K562 (cell line): Measurements from ENCODE around the gene IFI30. TPM values are rescaled to one million over a fixed set of nuclear protein-coding genes. Genes with fewer than 3 reads are reported as not detected.

Experiments
- CBFA2T3 ChIP-seq: fragments of 450-650 bp; IDR thresholded peaks from 2 replicates; pipeline ENCODE4 v1.6.1; 2017
- CBX5 ChIP-seq: IDR thresholded peaks from 2 replicates; pipeline ENCODE4 v1.6.1; 2014; ENCODE audit warnings: low read depth, borderline replicate concordance
- ETS2 ChIP-seq: IDR thresholded peaks from 2 replicates; pipeline ENCODE4 v1.6.1; 2016; ENCODE audit warnings: borderline replicate concordance, missing genetic modification characterization, mild to moderate bottlenecking, moderate library complexity, missing compliant biosample characterization; ENCODE audit not compliant: poor library complexity, severe bottlenecking
- ETV6 ChIP-seq, 3 experiments: fragments of 150-350 bp in 1 of 3; sonication (generic) in 1 of 3; formaldehyde crosslinking in 1 of 3; IDR thresholded peaks; 2 replicates each; pipeline versions ENCODE4 v1.6.1 to v1.8.0; 2014 to 2022; ENCODE audit warnings: borderline replicate concordance in 2 of 3, low read depth in 2 of 3, antibody characterized with exemption in 1 of 3, low read length in 1 of 3, mild to moderate bottlenecking in 1 of 3, missing genetic modification reagents in 1 of 3
- HLTF ChIP-seq: fragments of 450-650 bp; IDR thresholded peaks from 2 replicates; pipeline ENCODE4 v1.6.1; 2016
- MCM7 ChIP-seq, 2 experiments: fragments of 450-650 bp; IDR thresholded peaks; 2 replicates each; pipeline ENCODE4 v1.6.1; 2016 to 2018
- MYBL2 ChIP-seq, 2 experiments: fragments of 450-650 bp in 1 of 2; sonication (generic) in 1 of 2; formaldehyde crosslinking in 1 of 2; IDR thresholded peaks; 2 replicates each; pipeline versions ENCODE4 v1.6.1 to v1.8.1; 2017 to 2022; ENCODE audit warnings: borderline replicate concordance in 1 of 2, inconsistent platforms in 1 of 2, low read depth in 1 of 2, mild to moderate bottlenecking in 1 of 2, missing genetic modification reagents in 1 of 2, moderate library complexity in 1 of 2
- OTX1 ChIP-seq: fragments of 450-650 bp; formaldehyde crosslinking; IDR thresholded peaks from 2 replicates; pipeline ENCODE4 v1.4.0; 2022; ENCODE audit warnings: mild to moderate bottlenecking
- PPARD ChIP-seq: fragments of 250-450 bp; sonication (Bioruptor Pico); IDR thresholded peaks from 2 replicates; pipeline ENCODE4 v1.8.0; 2022; ENCODE audit warnings: inconsistent platforms, mild to moderate bottlenecking, moderate library complexity
- PRMT5 ChIP-seq: sonication (generic); formaldehyde crosslinking; IDR thresholded peaks from 2 replicates; pipeline ENCODE4 v1.5.0; 2020; ENCODE audit warnings: missing genetic modification reagents
- PTRF ChIP-seq: fragments of 450-650 bp; IDR thresholded peaks from 2 replicates; pipeline ENCODE4 v1.6.1; 2016; ENCODE audit warnings: mild to moderate bottlenecking, missing genetic modification characterization, missing compliant biosample characterization
- PTTG1 ChIP-seq: fragments of 450-650 bp; IDR thresholded peaks from 2 replicates; pipeline ENCODE4 v1.6.1; 2016; ENCODE audit warnings: low read depth, mild to moderate bottlenecking, missing genetic modification characterization, missing compliant biosample characterization
- SNRNP70 ChIP-seq: fragments of 200-400 bp; formaldehyde crosslinking; optimal IDR thresholded peaks from 2 replicates; pipeline ENCODE3; 2017; ENCODE audit warnings: low read depth, low read length
- SP2 ChIP-seq: IDR thresholded peaks from 2 replicates; pipeline ENCODE4 v1.6.1; 2011; ENCODE audit warnings: mild to moderate bottlenecking, low read depth, low read length, moderate library complexity; ENCODE audit not compliant: poor library complexity, severe bottlenecking; ENCODE audit errors: extremely low read depth
- TCF7L2 ChIP-seq: fragments of 150-350 bp; IDR thresholded peaks from 2 replicates; pipeline ENCODE4 v1.6.1; 2016; ENCODE audit warnings: low read depth, mild to moderate bottlenecking, low read length, moderate library complexity
- TEAD4 ChIP-seq, 2 experiments: sonication (generic) in 1 of 2; formaldehyde crosslinking in 1 of 2; IDR thresholded peaks; 2 replicates each; pipeline versions ENCODE4 v1.6.1 to v1.8.0; 2012 to 2022; ENCODE audit warnings: borderline replicate concordance in 1 of 2, inconsistent platforms in 1 of 2, low read length in 1 of 2, mild to moderate bottlenecking in 1 of 2, missing genetic modification reagents in 1 of 2
- TGIF2 ChIP-seq: sonication (generic); formaldehyde crosslinking; IDR thresholded peaks from 2 replicates; pipeline ENCODE4 v1.8.1; 2022; ENCODE audit warnings: mild to moderate bottlenecking, missing genetic modification reagents, moderate library complexity
- THRAP3 ChIP-seq: fragments of 450-650 bp; IDR thresholded peaks from 2 replicates; pipeline ENCODE4 v1.6.1; 2016; ENCODE audit warnings: mild to moderate bottlenecking, inconsistent platforms, borderline replicate concordance
- ZC3H8 ChIP-seq: fragments of 450-650 bp; IDR thresholded peaks from 2 replicates; pipeline ENCODE4 v1.6.1; 2017
- ZNF146 ChIP-seq: IDR thresholded peaks from one replicate; pipeline ENCODE4 v1.6.1; 2018; ENCODE audit warnings: missing compliant biosample characterization; ENCODE audit not compliant: unreplicated experiment
- ZNF717 ChIP-seq: fragments of 250-450 bp; sonication (Bioruptor Pico); IDR thresholded peaks from 2 replicates; pipeline ENCODE4 v1.5.0; 2021
- polyA plus RNA-seq, 8 experiments: library from polyadenylated mRNA; depleted of rRNA in 4 of 8; stranded (reverse) in 5 of 8; unstranded in 3 of 8; fragments of >200 nt; fragmentation: Nextera tagmentation in 2 of 8; fragmentation: Illumina TruSeq in 1 of 8; extraction: Ambion mirVana in 2 of 8; extraction: Trizol in 1 of 8; gene quantifications; 2 replicates each; pipeline versions ENCODE4 v1.2.1 to v1.2.3, GENCODE V29; 2011 to 2014; ENCODE audit warnings: inconsistent platforms in 1 of 8, missing spikeins in 1 of 8
- total RNA-seq, 7 experiments: library from RNA; depleted of rRNA in 6 of 7; stranded (reverse); fragments of >200 nt in 6 of 7; fragmentation: Illumina TruSeq in 2 of 7; extraction: Trizol in 2 of 7; gene quantifications; 2 replicates each; pipeline versions ENCODE4 v1.2.1 to v1.2.3, GENCODE V29; 2011 to 2021; ENCODE audit warnings: low replicate concordance in 1 of 7
- TF ChIP-seq, protein P1 (sequence below): sonication (generic); formaldehyde crosslinking; IDR thresholded peaks from 2 replicates; pipeline ENCODE4 v1.8.1; 2023; ENCODE audit warnings: mild to moderate bottlenecking, missing genetic modification reagents
- TF ChIP-seq, protein P2 (sequence below): fragments of 250-450 bp; sonication (Bioruptor Pico); IDR thresholded peaks from 2 replicates; pipeline ENCODE4 v1.8.0; 2022; ENCODE audit warnings: moderate library complexity, mild to moderate bottlenecking, inconsistent platforms
- TF ChIP-seq, protein P3 (sequence below): fragments of 250-450 bp; sonication (Bioruptor Pico); IDR thresholded peaks from 2 replicates; pipeline ENCODE4 v1.9.0; 2021; ENCODE audit warnings: mild to moderate bottlenecking

IFI30 gene
- total and polyA plus RNA-seq, 9 of the 15 experiments (the other 6 are each of a cell fraction or from before 2014, with no cell fraction given) = 63.7 to 430 (median 109) TPM

DNA sequence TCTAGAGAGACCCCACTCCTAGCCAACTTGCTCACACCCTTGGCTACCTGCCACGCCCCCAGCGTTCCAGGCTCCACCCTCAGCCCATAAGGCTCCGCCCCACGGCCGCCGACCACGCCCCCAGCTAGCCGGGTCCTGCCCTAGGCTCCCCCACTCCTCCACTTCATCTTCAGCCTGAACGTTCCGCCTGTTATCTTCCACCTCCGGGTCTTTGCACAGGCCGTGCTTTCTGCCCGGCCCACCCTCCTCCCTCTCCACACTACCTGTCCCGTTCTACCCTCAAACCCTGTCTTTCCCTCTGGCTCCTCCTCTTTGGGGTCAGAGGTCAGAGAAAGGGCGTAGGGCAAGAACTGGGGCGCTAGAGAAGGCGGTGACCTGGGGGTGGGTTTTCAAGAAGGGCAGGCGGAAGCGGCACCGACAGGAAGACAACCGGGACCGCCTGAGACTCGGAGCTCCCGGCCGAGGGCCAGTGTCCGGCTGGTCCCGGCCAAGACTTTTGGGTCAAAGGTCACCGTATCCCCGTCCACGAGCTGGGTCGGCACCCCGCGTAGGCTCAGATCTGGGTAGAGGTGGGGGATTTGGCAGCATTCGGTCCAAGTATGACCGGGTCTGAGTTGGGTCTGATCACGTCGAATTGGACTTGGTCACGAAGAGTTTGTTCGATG, 50.4 kb downstream of the IFI30 start (continued):
- no peak for TF ChIP-seq TGIF2
- TF ChIP-seq CBFA2T3 = peak; percentile 34; the same call in 1 of the 2 replicates
- no peak for TF ChIP-seq PTRF (tag)
- no peak for TF ChIP-seq TCF7L2
- no peak for TF ChIP-seq PRMT5 (CRISPR knock-in tag)
- no peak for TF ChIP-seq ZNF146 (CRISPR knock-in tag)
- peak; percentile 36 for TF ChIP-seq TEAD4 (IDR thresholded peaks at IDR 0.05; ENCODE audit: low read length)
- no peak for TF ChIP-seq TEAD4 (CRISPR knock-in tag; IDR thresholded peaks at IDR 0.05; ENCODE audit: borderline replicate concordance)
- no peak for TF ChIP-seq PPARD (CRISPR knock-in tag)
- peak; percentile 97 for TF ChIP-seq HLTF
- TF ChIP-seq, protein P1, sequence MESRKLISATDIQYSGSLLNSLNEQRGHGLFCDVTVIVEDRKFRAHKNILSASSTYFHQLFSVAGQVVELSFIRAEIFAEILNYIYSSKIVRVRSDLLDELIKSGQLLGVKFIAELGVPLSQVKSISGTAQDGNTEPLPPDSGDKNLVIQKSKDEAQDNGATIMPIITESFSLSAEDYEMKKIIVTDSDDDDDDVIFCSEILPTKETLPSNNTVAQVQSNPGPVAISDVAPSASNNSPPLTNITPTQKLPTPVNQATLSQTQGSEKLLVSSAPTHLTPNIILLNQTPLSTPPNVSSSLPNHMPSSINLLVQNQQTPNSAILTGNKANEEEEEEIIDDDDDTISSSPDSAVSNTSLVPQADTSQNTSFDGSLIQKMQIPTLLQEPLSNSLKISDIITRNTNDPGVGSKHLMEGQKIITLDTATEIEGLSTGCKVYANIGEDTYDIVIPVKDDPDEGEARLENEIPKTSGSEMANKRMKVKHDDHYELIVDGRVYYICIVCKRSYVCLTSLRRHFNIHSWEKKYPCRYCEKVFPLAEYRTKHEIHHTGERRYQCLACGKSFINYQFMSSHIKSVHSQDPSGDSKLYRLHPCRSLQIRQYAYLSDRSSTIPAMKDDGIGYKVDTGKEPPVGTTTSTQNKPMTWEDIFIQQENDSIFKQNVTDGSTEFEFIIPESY (CRISPR knock-in tag) = peak; percentile 70
- TF ChIP-seq THRAP3 = no peak; the same call in 1 of the 2 replicates
- TF ChIP-seq MYBL2 (IDR thresholded peaks at IDR 0.05; ENCODE audit: low read depth) = no peak
- no peak for TF ChIP-seq MYBL2 (CRISPR knock-in tag; IDR thresholded peaks at IDR 0.05; ENCODE audit: borderline replicate concordance)
- TF ChIP-seq CBX5 = no peak
- no peak for TF ChIP-seq ETV6 (IDR thresholded peaks at IDR 0.05; ENCODE audit: borderline replicate concordance in 1 of 2, low read depth in 2 of 2, low read length in 1 of 2)
- no peak for TF ChIP-seq ETV6 (CRISPR knock-in tag; IDR thresholded peaks at IDR 0.05; ENCODE audit: borderline replicate concordance)
- no peak for TF ChIP-seq MCM7 (IDR thresholded peaks at IDR 0.05)
- TF ChIP-seq ZNF717 = no peak
- TF ChIP-seq, protein P2, sequence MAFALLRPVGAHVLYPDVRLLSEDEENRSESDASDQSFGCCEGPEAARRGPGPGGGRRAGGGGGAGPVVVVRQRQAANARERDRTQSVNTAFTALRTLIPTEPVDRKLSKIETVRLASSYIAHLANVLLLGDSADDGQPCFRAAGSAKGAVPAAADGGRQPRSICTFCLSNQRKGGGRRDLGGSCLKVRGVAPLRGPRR = no peak
- peak; percentile 93 for TF ChIP-seq OTX1
- no peak for TF ChIP-seq PTTG1 (tag)
- no peak for TF ChIP-seq ZC3H8
- TF ChIP-seq SP2 = no peak
- no peak for TF ChIP-seq ETS2 (tag)
- TF ChIP-seq, protein P3, sequence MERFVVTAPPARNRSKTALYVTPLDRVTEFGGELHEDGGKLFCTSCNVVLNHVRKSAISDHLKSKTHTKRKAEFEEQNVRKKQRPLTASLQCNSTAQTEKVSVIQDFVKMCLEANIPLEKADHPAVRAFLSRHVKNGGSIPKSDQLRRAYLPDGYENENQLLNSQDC (CRISPR knock-in tag) = no peak
- no peak for TF ChIP-seq SNRNP70
